ENCODE results near the gene RASAL3.

- TF ChIP-seq CTCF (IDR thresholded peaks at IDR 0.05) (no peak), POLR2A (IDR thresholded peaks at IDR 0.05) (no peak)
These were observed 23.0 kb downstream of the RASAL3 start for GRCh38 chr19:15441317-15441716.
